ENCODE results near the gene STAC3. TPM values are rescaled to one million over a fixed set of nuclear protein-coding genes. Genes with fewer than 3 reads are reported as not detected.

The STAC3 gene
- total and polyA plus RNA-seq, 2 of the 13 experiments (the other 11 are each of a cell fraction or from before 2014, with no cell fraction given): 0.18 to 0.22 TPM

GRCh38 chr12:57236925-57237595 lies 13.9 kb downstream of the STAC3 start:
- H4K20me1 ChIP-seq (ENCODE audit: insufficient read depth, low read length): peaks cover 12% of the 10 kb centered on the region; the same call in 1 of the 2 replicates
- H3K9ac ChIP-seq (ENCODE audit: insufficient read depth, low read depth, low read length): no peak overlapping the region
- no peak for FAIRE-seq
- H3K36me3 ChIP-seq (replicated peaks in 1 of 2; ENCODE audit: control insufficient read depth in 1 of 2, insufficient read depth in 2 of 2, low read length in 2 of 2): peaks cover 17 to 25% of the 10 kb centered on the region in 2 experiments
- H3K4me2 ChIP-seq (ENCODE audit: low read depth, low read length): peak overlapping the region; percentile 99; the same call in 1 of the 2 replicates
- peaks cover under 1% of the 10 kb centered on the region for H3K79me2 ChIP-seq (ENCODE audit: insufficient read depth, low read length)
- ATAC-seq: peak; percentile 8
- peaks cover 85% of the 10 kb centered on the region for H3K4me1 ChIP-seq (ENCODE audit: insufficient read depth, low read length)
- peaks cover 15 to 29% of the 10 kb centered on the region in 2 experiments for H3K27me3 ChIP-seq (ENCODE audit: control insufficient read depth in 1 of 2, insufficient read depth in 2 of 2, low read length in 2 of 2)
- CTCF ChIA-PET (ENCODE audit: low intra/inter-chr PET ratio, low total read pairs): interaction anchor here (4.9 to 11.7 kb wide), 2 partner anchors 11 to 23 kb away, joined by 87 to 308 read pairs; partner anchors contain the start of genes NXPH4 and SHMT2
- no peak overlapping the region for H2AFZ ChIP-seq (ENCODE audit: low read length)
- H3K9me3 ChIP-seq (ENCODE audit: low read length): no peaks in the 10 kb centered on the region
- DNase-seq (ENCODE audit: low spot score): no peak
- peak overlapping the region in 1 of 3 experiments; percentile 83; a peak in 2 of 6 replicates for H3K4me3 ChIP-seq (replicated peaks in 1 of 3; ENCODE audit: insufficient read depth in 1 of 3, low read depth in 2 of 3, low read length in 3 of 3)
- TF ChIP-seq ZNF318 (CRISPR knock-in tag; IDR thresholded peaks at IDR 0.05): no peak
- TF ChIP-seq MED1 (CRISPR knock-in tag; IDR thresholded peaks at IDR 0.05): no peak
- TF ChIP-seq POLR2AphosphoS5 (IDR thresholded peaks at IDR 0.05; ENCODE audit: low read depth, low read length): 0 out of 2 replicates have a peak, but pooled peaks have one; percentile 24
- no peak for TF ChIP-seq ZFP41 (CRISPR knock-in tag; IDR thresholded peaks at IDR 0.05; ENCODE audit: borderline replicate concordance)
- peak; percentile 48 for TF ChIP-seq RBM39 (IDR thresholded peaks at IDR 0.05; ENCODE audit: low read depth, low read length, poor library complexity, severe bottlenecking)
- no peak for TF ChIP-seq REXO4 (CRISPR knock-in tag; IDR thresholded peaks at IDR 0.05; ENCODE audit: borderline replicate concordance)
- TF ChIP-seq ARID5B (CRISPR knock-in tag; IDR thresholded peaks at IDR 0.05): no peak
- peak; percentile 23 for TF ChIP-seq POLR2G (IDR thresholded peaks at IDR 0.05; ENCODE audit: low read depth, low read length)
- TF ChIP-seq AKAP8 (CRISPR knock-in tag; IDR thresholded peaks at IDR 0.05): peak; percentile 48; the same call in 1 of the 2 replicates
- TF ChIP-seq ZFAT (CRISPR knock-in tag; conservative IDR thresholded peaks at IDR 0.05): no peak
- no TSS peak for BruUV-seq (replicated peaks)
- intact Hi-C loops (cut with micrococcal nuclease; ENCODE audit: unreplicated experiment): no loop called here
- in situ Hi-C loops (cut with HindIII; ENCODE audit: extremely low pct_ligation_motif_present, low pct_unique_long_range_greater_than_20kb): no loop called here
- 48% methylated on average over 8 of the region's 9 CpGs for WGBS (ENCODE audit: low lambda C conversion rate)
- POLR2A ChIA-PET: interaction anchor here (1.1 to 8.9 kb wide), 4 partner anchors 7 to 218 kb away, joined by 3 to 116 read pairs (median 4); partner anchors contain the start of genes INHBE and SHMT2
- H3K27ac ChIP-seq (ENCODE audit: extremely low read length, insufficient read depth, low read length): no peak overlapping the region
